GM12878 (cell line): ENCODE measurements around the gene F12. TPM values are rescaled to one million over a fixed set of nuclear protein-coding genes. Genes with fewer than 3 reads are reported as not detected.

Source experiments
- ATAC-seq: fragments of 200-7000 bp; cut with Tn5 transposase; 3 replicates; pipeline ENCODE4 v1.9.1; 2020; ENCODE audit warnings: mild to moderate bottlenecking, moderate library complexity
- BruUV-seq: library from RNA; stranded (reverse); fragments of 400-500 nt; replicated peaks from 2 replicates; lab custom pipeline; 2021; lab: Mats Ljungman, UMichigan
- CTCF ChIA-PET: fragments of 300-600 bp; sonication (Branson Sonifier 250); formaldehyde crosslinking; extraction: SDS; loops from one replicate; lab custom pipeline; 2021; ENCODE audit warnings: inconsistent platforms; lab: Yijun Ruan, JAX
- POLR2A ChIA-PET: fragments of 350-600 bp; formaldehyde crosslinking; extraction: SDS; loops from one replicate; lab custom pipeline; 2021; ENCODE audit warnings: inconsistent platforms; lab: Charles Lee
- RAD21 ChIA-PET: fragments of 300-600 bp; sonication (Branson Sonifier 250); formaldehyde crosslinking; loops from one replicate; lab custom pipeline; 2023; ENCODE audit warnings: antibody characterized with exemption; ENCODE audit not compliant: unreplicated experiment; lab: Charles Lee
- SMC1A ChIA-PET: fragments of 300-600 bp; sonication (Branson Sonifier 250); formaldehyde crosslinking; loops from one replicate; lab custom pipeline; 2023; ENCODE audit not compliant: unreplicated experiment, uncharacterized antibody; lab: Charles Lee
- DNase-seq: peaks from one replicate; pipeline ENCODE4 v3.0.0-alpha.2; 2011; ENCODE audit warnings: low read depth, low spot score
- FAIRE-seq: peaks from 3 replicates; lab custom pipeline; 2011; peaks lifted over from hg19 to GRCh38; lab: Jason Lieb, UNC
- H2AFZ ChIP-seq: 2 replicates; pipeline ENCODE4 v1.6.0; 2011; ENCODE audit warnings: low read depth, low read length, control low read depth; ENCODE audit not compliant: control insufficient read depth
- H3K27ac ChIP-seq: 2 replicates; pipeline ENCODE4 v1.5.1; 2011; ENCODE audit warnings: control low read depth; ENCODE audit not compliant: control insufficient read depth, insufficient read depth
- H3K27me3 ChIP-seq, 2 experiments: replicated peaks in 1 of 2; 2 replicates each; pipeline versions ENCODE4 v1.6.0 to v1.6.1; 2011; ENCODE audit warnings: low read length in 1 of 2; ENCODE audit not compliant: control insufficient read depth in 2 of 2, insufficient read depth in 2 of 2
- H3K36me3 ChIP-seq, 2 experiments: 2 replicates each; pipeline ENCODE4 v1.5.1; 2011; ENCODE audit warnings: low read length in 1 of 2; ENCODE audit not compliant: control insufficient read depth in 2 of 2, insufficient read depth in 2 of 2
- H3K4me1 ChIP-seq: 2 replicates; pipeline ENCODE4 v1.6.1; 2011; ENCODE audit warnings: mild to moderate bottlenecking, low read length, moderate library complexity, mixed read lengths; ENCODE audit not compliant: control insufficient read depth, insufficient read depth
- H3K4me2 ChIP-seq: 2 replicates; pipeline ENCODE4 v1.6.0; 2011; ENCODE audit warnings: control low read depth; ENCODE audit not compliant: control insufficient read depth, insufficient read depth
- H3K4me3 ChIP-seq: fragments of 200-600 bp; sonication (generic); 2 replicates; pipeline ENCODE4 v1.5.1; 2016
- H3K79me2 ChIP-seq: 2 replicates; pipeline ENCODE4 v1.6.0; 2011; ENCODE audit warnings: low read length; ENCODE audit not compliant: control insufficient read depth, insufficient read depth
- H3K9ac ChIP-seq: 2 replicates; pipeline ENCODE4 v1.8.0; 2011; ENCODE audit warnings: low read length, control low read depth, mixed read lengths; ENCODE audit not compliant: control insufficient read depth, insufficient read depth
- H3K9me3 ChIP-seq: replicated peaks from 3 replicates; pipeline ENCODE4 v1.5.1; 2011; ENCODE audit warnings: mild to moderate bottlenecking, low read length; ENCODE audit not compliant: control insufficient read depth, insufficient read depth
- H4K20me1 ChIP-seq: 2 replicates; pipeline ENCODE4 v1.6.0; 2011; ENCODE audit not compliant: control insufficient read depth, insufficient read depth
- RCOR1 ChIP-seq: conservative IDR thresholded peaks from 2 replicates; pipeline ENCODE4 v1.6.1; 2012; ENCODE audit warnings: low read depth, low read length, improper control_type of control experiment
- WGBS: methylation state at CpG from one replicate; pipeline ENCODE4 v1.1.6; 2016; ENCODE audit warnings: low lambda C conversion rate; ENCODE audit not compliant: insufficient replicate concordance, insufficient coverage; ENCODE audit errors: missing lambda C conversion rate; 5-methylcytosine and 5-hydroxymethylcytosine counted together
- in situ Hi-C: fragments of 300-500 bp; cut with MboI; formaldehyde crosslinking; loops from 9 replicates; pipeline ENCODE4 v1.14.3; 2018; ENCODE audit warnings: mixed read lengths
- intact Hi-C: fragments of 100-400 bp; cut with micrococcal nuclease; formaldehyde crosslinking; loops from one replicate; pipeline ENCODE4 v1.14.2; 2022; ENCODE audit not compliant: unreplicated experiment
- polyA plus RNA-seq, 11 experiments: library from polyadenylated mRNA; depleted of rRNA in 4 of 11; unstranded in 6 of 11; stranded (reverse) in 5 of 11; fragments of >200 nt; fragmentation: Nextera tagmentation in 4 of 11; fragmentation: Illumina TruSeq in 1 of 11; extraction: Ambion mirVana in 4 of 11; extraction: Trizol in 1 of 11; gene quantifications; 1 replicate in 1 of 11; 2 replicates in 10 of 11; pipeline versions ENCODE4 v1.2.1 to v1.2.3, GENCODE V29; 2011 to 2016; ENCODE audit warnings: inconsistent platforms in 2 of 11, missing spikeins in 2 of 11, low read depth in 1 of 11
- total RNA-seq, 4 experiments: library from RNA; depleted of rRNA in 3 of 4; stranded (reverse); fragments of >200 nt in 3 of 4; fragmentation: Illumina TruSeq in 1 of 4; extraction: Trizol in 1 of 4; gene quantifications; 2 replicates each; pipeline versions ENCODE4 v1.2.1 to v1.2.3, GENCODE V29; 2013 to 2021

The F12 gene
- total and polyA plus RNA-seq, 10 of the 15 experiments (the other 5 are each of a cell fraction or from before 2014, with no cell fraction given), result 0.25 to 11.3 (median 5.5) TPM

GRCh38 chr5:177457852-177458681 lies 48.7 kb upstream of the F12 start:
- WGBS, result 71% methylated on average over 19 of the region's 20 CpGs
- Histone ChIP-seq H3K9ac (no peak overlapping the region), H3K79me2 (no peaks in the 10 kb centered on the region; the same call in 1 of the 2 replicates), H3K9me3 (no peaks in the 10 kb centered on the region), H3K4me2 (no peak overlapping the region), H3K36me3 (no peaks in the 10 kb centered on the region), H2AFZ (no peak overlapping the region), H4K20me1 (no peaks in the 10 kb centered on the region), H3K4me3 (no peak overlapping the region), H3K4me1 (peaks cover 10% of the 10 kb centered on the region), H3K27ac (no peak overlapping the region), H3K27me3 (no peaks in the 10 kb centered on the region)
- RAD21 ChIA-PET, result interaction anchor here (0.9 to 6.8 kb wide), 14 partner anchors 13 to 145 kb away, joined by 3 to 108 read pairs (median 6); partner anchors contain the start of genes GRK6, PDLIM7 and PRR7
- SMC1A ChIA-PET, result interaction anchor here (0.8 to 2.4 kb wide), 12 partner anchors 11 to 344 kb away, joined by 3 to 16 read pairs (median 6); partner anchors contain the start of genes GRK6 and PDLIM7
- no peak for ATAC-seq
- POLR2A ChIA-PET, result interaction anchor here (1.0 to 2.0 kb wide), 4 partner anchors 35 to 55 kb away, joined by 3 to 14 read pairs (median 4); no protein-coding TSS in a partner anchor
- FAIRE-seq, result no peak
- in situ Hi-C loops, result no loop called here
- BruUV-seq, result no TSS peak
- CTCF ChIA-PET, result interaction anchor here (0.6 to 16.4 kb wide), 18 partner anchors 10 to 148 kb away, joined by 3 to 391 read pairs (median 6); partner anchors contain the start of genes DOK3, MXD3, PDLIM7 and PFN3
- TF ChIP-seq RCOR1, result no peak
- DNase-seq, result no peak
- intact Hi-C loops, result loop anchor here (1.0 to 2.0 kb wide), 4 partner anchors 39 to 343 kb away; partner anchors contain the start of gene PDLIM7
